ENCODE measurements around the gene FADS6. TPM values are rescaled to one million over a fixed set of nuclear protein-coding genes. Genes with fewer than 3 reads are reported as not detected.
"Not testable (repeated sequence)": the region's sequence is repeated elsewhere in the genome, so short reads cannot be mapped to it uniquely, and the experiment has no call there.

Gene FADS6
- total RNA-seq, 4 donors from 2014 or later = not detected

DNA sequence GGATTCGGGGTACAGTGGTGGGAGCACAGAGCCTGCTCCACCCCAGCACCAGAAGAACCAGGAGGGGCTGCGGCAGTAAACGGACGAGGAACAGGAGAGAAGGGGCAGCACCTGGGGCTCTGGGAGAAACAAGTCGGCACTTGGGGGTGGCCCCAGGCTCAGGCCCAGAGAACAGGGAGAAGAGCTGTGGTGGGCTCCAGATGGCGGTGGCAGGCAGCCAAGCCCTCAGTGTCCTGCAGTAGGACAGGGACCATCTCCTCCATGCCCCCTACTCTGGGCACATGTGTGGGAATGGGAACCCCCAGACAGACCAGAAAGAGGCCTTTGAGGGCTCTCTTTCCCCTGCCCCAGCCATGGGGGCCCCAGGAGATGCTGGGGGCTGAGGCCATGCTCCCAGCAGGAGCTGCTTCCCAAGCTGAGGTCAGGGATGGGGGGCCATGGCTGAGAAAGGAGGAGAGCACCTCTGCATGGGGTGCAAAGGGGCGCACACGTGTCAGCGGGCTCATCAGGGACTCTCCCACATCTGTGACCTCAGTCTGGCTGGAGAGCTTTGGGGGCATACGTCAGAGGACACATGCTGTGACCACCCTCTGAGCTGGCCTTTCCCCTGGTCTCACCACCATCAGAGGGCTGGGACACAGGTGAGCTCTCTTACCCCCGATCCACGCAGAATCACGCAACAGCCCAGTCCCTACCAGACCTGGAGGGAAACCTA, 22.9 kb upstream of the FADS6 start:
- Histone ChIP-seq H3K36me3 (no peaks in the 10 kb centered on the region), H3K27me3 (no peaks in the 10 kb centered on the region), H3K4me3 (no peak overlapping the region), H3K4me1 (no peaks in the 10 kb centered on the region), H3K9me3 (no peaks in the 10 kb centered on the region), H3K27ac (no peak overlapping the region)
- TF ChIP-seq POLR2A (IDR thresholded peaks at IDR 0.05) = no peak
- TF ChIP-seq, protein P1, sequence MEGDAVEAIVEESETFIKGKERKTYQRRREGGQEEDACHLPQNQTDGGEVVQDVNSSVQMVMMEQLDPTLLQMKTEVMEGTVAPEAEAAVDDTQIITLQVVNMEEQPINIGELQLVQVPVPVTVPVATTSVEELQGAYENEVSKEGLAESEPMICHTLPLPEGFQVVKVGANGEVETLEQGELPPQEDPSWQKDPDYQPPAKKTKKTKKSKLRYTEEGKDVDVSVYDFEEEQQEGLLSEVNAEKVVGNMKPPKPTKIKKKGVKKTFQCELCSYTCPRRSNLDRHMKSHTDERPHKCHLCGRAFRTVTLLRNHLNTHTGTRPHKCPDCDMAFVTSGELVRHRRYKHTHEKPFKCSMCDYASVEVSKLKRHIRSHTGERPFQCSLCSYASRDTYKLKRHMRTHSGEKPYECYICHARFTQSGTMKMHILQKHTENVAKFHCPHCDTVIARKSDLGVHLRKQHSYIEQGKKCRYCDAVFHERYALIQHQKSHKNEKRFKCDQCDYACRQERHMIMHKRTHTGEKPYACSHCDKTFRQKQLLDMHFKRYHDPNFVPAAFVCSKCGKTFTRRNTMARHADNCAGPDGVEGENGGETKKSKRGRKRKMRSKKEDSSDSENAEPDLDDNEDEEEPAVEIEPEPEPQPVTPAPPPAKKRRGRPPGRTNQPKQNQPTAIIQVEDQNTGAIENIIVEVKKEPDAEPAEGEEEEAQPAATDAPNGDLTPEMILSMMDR (IDR thresholded peaks at IDR 0.05) = no peak
- intact Hi-C loops (cut with DNase I; ENCODE audit: low total_unique reads) = no loop called here
- no peak for DNase-seq

DNA sequence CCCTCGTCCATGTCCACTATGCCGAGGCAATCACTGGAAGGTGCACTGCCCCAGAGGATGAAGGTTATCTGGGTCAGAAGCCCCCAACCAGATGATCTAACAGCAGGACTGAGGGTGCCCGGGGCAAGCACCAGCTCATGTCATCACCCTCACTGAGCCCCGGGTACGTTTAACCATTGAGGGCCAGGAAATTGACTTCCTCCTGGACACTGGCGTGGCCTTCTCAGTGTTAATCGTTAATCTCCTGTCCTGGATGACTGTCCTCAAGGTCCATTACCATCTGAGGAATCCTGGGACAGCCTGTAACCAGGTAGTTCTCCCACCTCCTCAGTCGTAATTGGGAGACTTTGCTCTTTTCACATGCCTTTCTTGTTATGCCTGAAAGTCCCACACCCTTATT, 18.0 kb upstream of the FADS6 start:
- H3K27me3 ChIP-seq; H3K4me1 ChIP-seq; H3K27ac ChIP-seq; H3K4me3 ChIP-seq; H3K9me3 ChIP-seq; H3K36me3 ChIP-seq; DNase-seq; intact Hi-C loops (cut with DNase I; ENCODE audit: low total_unique reads): not testable (repeated sequence)

DNA sequence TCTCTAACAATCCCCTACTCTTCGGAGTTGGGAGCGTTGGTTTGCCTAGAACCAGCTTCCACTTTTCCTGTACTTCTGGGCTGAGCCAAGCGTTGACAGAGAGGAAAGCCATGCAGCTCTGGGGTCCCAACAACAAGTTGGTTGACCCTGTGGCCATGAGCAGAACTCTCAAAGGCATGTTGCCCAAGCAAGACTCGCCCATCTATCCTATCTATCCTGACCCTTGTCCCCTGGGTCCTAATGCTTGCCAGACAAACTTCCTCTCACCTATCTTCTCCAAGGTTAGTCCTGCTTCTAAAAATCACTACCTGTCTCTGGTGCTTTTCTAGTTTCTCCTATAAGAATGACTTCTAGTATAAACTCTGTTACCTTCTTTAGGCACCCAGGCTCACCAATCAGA, 15.7 kb upstream of the FADS6 start:
- H3K27ac ChIP-seq; DNase-seq; H3K4me1 ChIP-seq; H3K9me3 ChIP-seq; H3K27me3 ChIP-seq; H3K36me3 ChIP-seq; intact Hi-C loops (cut with DNase I; ENCODE audit: low total_unique reads); H3K4me3 ChIP-seq: not testable (repeated sequence)

DNA sequence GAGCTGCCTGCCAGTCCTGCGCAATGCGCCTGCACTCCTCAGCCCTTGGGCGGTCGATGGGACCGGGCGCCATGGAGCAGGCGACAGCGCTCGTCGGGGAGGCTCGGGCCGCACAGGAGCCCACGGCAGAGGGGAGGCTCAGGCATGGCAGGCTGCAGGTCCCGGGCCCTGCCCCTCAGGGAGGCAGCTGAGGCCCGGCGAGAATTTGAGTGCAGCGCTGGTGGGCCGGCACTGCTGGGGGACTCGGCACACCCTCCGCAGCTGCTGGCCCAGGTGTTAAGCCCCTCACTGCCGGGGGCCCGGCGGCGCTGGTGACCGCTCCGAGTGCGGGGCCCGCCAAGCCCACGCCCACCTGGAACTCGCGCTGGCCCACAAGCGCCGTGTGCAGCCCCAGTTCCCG, 13.6 kb upstream of the FADS6 start:
- Histone ChIP-seq H3K4me1 (no peaks in the 10 kb centered on the region), H3K27me3 (peaks cover 0 to 5% of the 10 kb centered on the region in 2 donors), H3K4me3 (no peak overlapping the region), H3K27ac (no peak overlapping the region), H3K9me3 (no peaks in the 10 kb centered on the region), H3K36me3 (no peaks in the 10 kb centered on the region)
- TF ChIP-seq, protein P1 (IDR thresholded peaks at IDR 0.05) = no peak
- no peak for TF ChIP-seq POLR2A (IDR thresholded peaks at IDR 0.05)
- no peak for DNase-seq
- intact Hi-C loops (cut with DNase I; ENCODE audit: low total_unique reads) = no loop called here

DNA sequence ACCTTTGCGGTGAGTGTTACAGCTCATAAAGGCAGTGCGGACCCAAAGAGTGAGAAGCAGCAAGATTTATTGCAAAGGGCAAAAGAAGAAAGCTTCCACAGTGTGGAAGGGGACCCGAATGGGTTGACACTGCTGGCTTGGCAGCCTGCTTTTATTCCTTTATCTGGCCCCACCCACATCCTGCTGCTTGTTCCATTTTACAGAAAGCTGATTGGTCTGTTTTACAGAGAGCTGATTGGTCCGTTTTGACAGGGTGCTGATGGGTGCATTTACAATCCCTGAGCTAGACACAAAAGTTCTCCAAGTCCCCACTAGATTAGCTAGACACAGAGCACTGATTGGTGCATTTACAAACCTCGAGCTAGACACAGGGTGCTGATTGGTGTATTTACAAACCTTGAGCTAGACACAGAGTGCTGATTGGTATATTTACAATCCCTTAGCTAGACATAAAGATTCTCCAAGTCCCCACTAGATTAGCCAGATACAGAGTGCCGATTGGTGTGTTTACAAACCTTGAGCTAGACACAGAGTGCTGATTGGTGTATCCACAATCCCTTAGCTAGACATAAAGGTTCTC, 12.9 kb upstream of the FADS6 start:
- H3K27me3 ChIP-seq; H3K4me3 ChIP-seq; H3K9me3 ChIP-seq; H3K27ac ChIP-seq; intact Hi-C loops (cut with DNase I; ENCODE audit: low total_unique reads); DNase-seq; H3K36me3 ChIP-seq; H3K4me1 ChIP-seq: not testable (repeated sequence)

DNA sequence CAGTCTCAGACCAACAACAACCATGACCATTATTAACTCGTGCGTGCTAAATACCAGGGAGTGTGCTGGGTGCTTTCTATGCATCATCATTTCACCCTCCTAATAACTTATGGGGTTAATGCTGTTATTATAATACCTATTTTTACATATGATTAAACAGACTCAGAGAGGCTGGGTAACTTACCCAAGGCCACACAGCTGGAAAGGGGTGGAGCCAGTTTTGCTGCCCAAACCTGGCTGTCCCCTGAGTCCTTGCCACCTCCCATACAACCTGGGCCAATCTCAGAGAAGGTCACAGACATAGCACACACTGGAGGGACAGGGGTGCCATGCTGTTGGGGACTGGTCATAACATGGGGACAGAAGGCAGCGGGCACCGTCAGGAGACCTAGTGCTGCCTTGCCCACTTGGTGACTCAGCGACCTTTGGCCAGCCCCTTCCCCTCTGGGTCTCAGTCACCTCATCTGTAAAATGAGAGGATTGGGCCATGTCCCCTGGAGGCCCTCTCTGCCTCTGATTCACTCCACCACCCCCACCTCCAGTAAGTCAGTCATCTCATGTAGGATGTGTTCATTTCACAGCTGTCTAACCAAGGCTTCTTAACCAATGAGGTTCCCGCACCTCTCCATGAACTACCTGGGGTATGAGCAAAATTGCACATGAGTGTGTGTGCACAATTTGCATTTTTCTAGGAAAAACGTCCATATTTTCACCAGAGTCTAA, 11.4 kb upstream of the FADS6 start:
- Histone ChIP-seq H3K27ac (no peak overlapping the region), H3K27me3 (peaks cover 0 to 5% of the 10 kb centered on the region in 2 donors), H3K4me3 (no peak overlapping the region), H3K36me3 (no peaks in the 10 kb centered on the region), H3K4me1 (no peaks in the 10 kb centered on the region), H3K9me3 (no peaks in the 10 kb centered on the region)
- intact Hi-C loops (cut with DNase I; ENCODE audit: low total_unique reads) = no loop called here
- TF ChIP-seq, protein P1 (IDR thresholded peaks at IDR 0.05) = no peak
- TF ChIP-seq POLR2A (IDR thresholded peaks at IDR 0.05) = no peak
- DNase-seq = no peak

Measured in uterus (tissue), 4 donors.